H1 (cell line): Measurements from ENCODE around the gene GNAQ. TPM values are rescaled to one million over a fixed set of nuclear protein-coding genes. Genes with fewer than 3 reads are reported as not detected.

Experiments
- CBX8 ChIP-seq: fragments of 300-800, 300-1000 bp; sonication (generic); IDR thresholded peaks from 2 replicates; pipeline ENCODE4 v1.7.1; 2016; ENCODE audit warnings: low read depth, low read length, borderline replicate concordance
- FOSL1 ChIP-seq: IDR thresholded peaks from 2 replicates; pipeline ENCODE4 v1.6.1; 2011; ENCODE audit warnings: mild to moderate bottlenecking, low read depth, low read length, moderate library complexity; ENCODE audit not compliant: insufficient read depth
- KDM5A ChIP-seq: fragments of 200-600 bp; IDR thresholded peaks from 2 replicates; pipeline ENCODE4 v1.7.1; 2012; ENCODE audit warnings: mild to moderate bottlenecking, low read length, inconsistent platforms, mixed read lengths
- MAFK ChIP-seq: IDR thresholded peaks from 2 replicates; pipeline ENCODE4 v1.6.1; 2012; ENCODE audit warnings: low read depth, mild to moderate bottlenecking, improper control_type of control experiment, low read length
- RNF2 ChIP-seq: fragments of 200-900, 300-1000 bp; sonication (generic); IDR thresholded peaks from 2 replicates; pipeline ENCODE4 v1.7.1; 2016; ENCODE audit warnings: borderline replicate concordance, low read depth, mild to moderate bottlenecking, antibody characterized with exemption, low read length; ENCODE audit not compliant: poor library complexity, severe bottlenecking; ENCODE audit errors: missing control alignments
- RXRA ChIP-seq: IDR thresholded peaks from 2 replicates; pipeline ENCODE4 v1.6.1; 2011; ENCODE audit warnings: low read depth, mild to moderate bottlenecking, low read length, moderate library complexity; ENCODE audit not compliant: insufficient read depth
- SRF ChIP-seq: IDR thresholded peaks from 2 replicates; pipeline ENCODE4 v1.6.1; 2011; ENCODE audit warnings: mild to moderate bottlenecking, low read depth, low read length, moderate library complexity
- TBP ChIP-seq: IDR thresholded peaks from 2 replicates; pipeline ENCODE4 v1.6.1; 2011; ENCODE audit warnings: low read depth, low read length, improper control_type of control experiment
- TCF12 ChIP-seq: IDR thresholded peaks from 2 replicates; pipeline ENCODE4 v1.6.1; 2011; ENCODE audit warnings: low read depth, mild to moderate bottlenecking, low read length
- polyA plus RNA-seq, 7 experiments: library from polyadenylated mRNA; depleted of rRNA in 3 of 7; stranded (reverse) in 5 of 7; unstranded in 2 of 7; fragments of >200 nt in 5 of 7; fragments of 200-250 nt in 2 of 7; gene quantifications; 1 replicate in 5 of 7; 2 replicates in 1 of 7; 4 replicates in 1 of 7; pipeline versions ENCODE4 v1.2.1 to v1.2.3, GENCODE V29; 2011 to 2013; ENCODE audit warnings: missing spikeins in 2 of 7, mixed read lengths in 2 of 7
- total RNA-seq: library from RNA; stranded (reverse); fragmentation: NEBNext Ultra II Directional; extraction: Animal tissue kit (Norgen Biotek cat#: 25700); gene quantifications from 2 replicates; pipeline ENCODE4 v1.2.1, GENCODE V29; 2021

GNAQ gene
- total and polyA plus RNA-seq, 2 of the 8 experiments (the other 6 are each of a cell fraction or from before 2014, with no cell fraction given), result 22.8 to 63.8 TPM

DNA sequence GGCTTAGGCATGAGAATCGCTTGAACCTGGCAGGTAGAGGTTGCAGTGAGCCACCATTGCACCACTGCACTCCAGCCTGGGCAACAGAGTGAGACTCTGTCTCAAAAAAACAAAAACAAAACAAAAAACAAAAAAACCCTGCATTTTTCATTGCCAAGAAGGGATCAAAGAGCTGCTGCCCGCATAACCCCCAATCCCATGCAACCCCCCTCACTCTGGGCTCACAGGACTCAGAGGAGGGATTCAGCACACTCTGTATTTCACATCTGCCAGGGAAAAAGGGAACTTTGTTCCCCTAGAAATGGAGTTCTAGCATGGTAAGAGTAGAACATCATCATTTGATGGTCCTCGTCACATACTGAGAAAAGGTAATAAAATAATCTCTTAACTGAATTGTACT, 229.5 kb downstream of the GNAQ start (continued):
- TF ChIP-seq TCF12, result no peak
- TF ChIP-seq FOSL1, result no peak
- no peak for TF ChIP-seq KDM5A
- no peak for TF ChIP-seq RXRA
- no peak for TF ChIP-seq MAFK
- no peak for TF ChIP-seq CBX8
- TF ChIP-seq TBP, result no peak
- TF ChIP-seq RNF2, result no peak
- no peak for TF ChIP-seq SRF
